Measurements from ENCODE around the gene RIT2.

Gene RIT2

GRCh38 chr18:42883169-42883568 lies 232.3 kb downstream of the RIT2 start:
- no peak overlapping the region for H2AFZ ChIP-seq (ENCODE audit: low read depth, low read length, severe bottlenecking)
- H3K9me3 ChIP-seq (ENCODE audit: insufficient read depth, low read length): 0 out of 2 replicates have a peak, but pooled peaks cover 4% of the 10 kb centered on the region
- 0 out of 2 replicates have a peak, but pooled peaks cover 4% of the 10 kb centered on the region for H3K9me2 ChIP-seq (replicated peaks; ENCODE audit: insufficient read depth, low read length)
- H3K27me3 ChIP-seq (ENCODE audit: low read length): no peaks in the 10 kb centered on the region
- H3K79me2 ChIP-seq (ENCODE audit: insufficient read depth, low read length): no peaks in the 10 kb centered on the region
- no peaks in the 10 kb centered on the region for H3F3A ChIP-seq (ENCODE audit: insufficient read depth)
- H3K27ac ChIP-seq (ENCODE audit: low read depth, low read length): no peak overlapping the region
- no peak overlapping the region for H3K4me2 ChIP-seq (ENCODE audit: low read depth, low read length, poor library complexity, severe bottlenecking)
- H3K9ac ChIP-seq (ENCODE audit: low read length): no peak overlapping the region
- no peaks in the 10 kb centered on the region for H4K20me1 ChIP-seq (ENCODE audit: low read depth, low read length)
- H3K36me3 ChIP-seq (ENCODE audit: low read length): no peaks in the 10 kb centered on the region
- no peak overlapping the region for H3K4me3 ChIP-seq (ENCODE audit: insufficient read depth, low read length, poor library complexity, severe bottlenecking)
- TF ChIP-seq EZH2phosphoT487 (conservative IDR thresholded peaks at IDR 0.05; ENCODE audit: low read length) (no peak), CTCF (IDR thresholded peaks at IDR 0.05; ENCODE audit: insufficient read depth, low read length, poor library complexity, severe bottlenecking) (no peak)

- H3K79me2 ChIP-seq (ENCODE audit: insufficient read depth, low read length): no peaks in the 10 kb centered on the region
- no peaks in the 10 kb centered on the region for H3K27me3 ChIP-seq (ENCODE audit: low read length)
- no peak overlapping the region for H3K4me2 ChIP-seq (ENCODE audit: low read depth, low read length, poor library complexity, severe bottlenecking)
- 0 out of 2 replicates have a peak, but pooled peaks cover 4% of the 10 kb centered on the region for H3K9me2 ChIP-seq (replicated peaks; ENCODE audit: insufficient read depth, low read length)
- H4K20me1 ChIP-seq (ENCODE audit: low read depth, low read length): no peaks in the 10 kb centered on the region
- no peak overlapping the region for H3K9ac ChIP-seq (ENCODE audit: low read length)
- 0 out of 2 replicates have a peak, but pooled peaks cover 4% of the 10 kb centered on the region for H3K9me3 ChIP-seq (ENCODE audit: insufficient read depth, low read length)
- H3F3A ChIP-seq (ENCODE audit: insufficient read depth): no peaks in the 10 kb centered on the region
- no peak overlapping the region for H3K4me3 ChIP-seq (ENCODE audit: insufficient read depth, low read length, poor library complexity, severe bottlenecking)
- H3K36me3 ChIP-seq (ENCODE audit: low read length): no peaks in the 10 kb centered on the region
- no peak overlapping the region for H3K27ac ChIP-seq (ENCODE audit: low read depth, low read length)
- H2AFZ ChIP-seq (ENCODE audit: low read depth, low read length, severe bottlenecking): no peak overlapping the region
- TF ChIP-seq EZH2phosphoT487 (conservative IDR thresholded peaks at IDR 0.05; ENCODE audit: low read length): no peak
Measured at GRCh38 chr18:42882122-42882521, 233.4 kb downstream of the RIT2 start.

GRCh38 chr18:42872838-42873237 lies 242.6 kb downstream of the RIT2 start:
- no peaks in the 10 kb centered on the region for H4K20me1 ChIP-seq (ENCODE audit: low read depth, low read length)
- H3F3A ChIP-seq (ENCODE audit: insufficient read depth): no peaks in the 10 kb centered on the region
- no peak for TF ChIP-seq EZH2phosphoT487 (conservative IDR thresholded peaks at IDR 0.05; ENCODE audit: low read length)
- no peak for TF ChIP-seq CTCF (IDR thresholded peaks at IDR 0.05; ENCODE audit: insufficient read depth, low read length, poor library complexity, severe bottlenecking)
- no peaks in the 10 kb centered on the region for H3K9me2 ChIP-seq (replicated peaks; ENCODE audit: insufficient read depth, low read length)
- H3K4me3 ChIP-seq (ENCODE audit: insufficient read depth, low read length, poor library complexity, severe bottlenecking): no peak overlapping the region
- no peak overlapping the region for H3K4me2 ChIP-seq (ENCODE audit: low read depth, low read length, poor library complexity, severe bottlenecking)
- H3K36me3 ChIP-seq (ENCODE audit: low read length): no peaks in the 10 kb centered on the region
- no peak overlapping the region for H3K9ac ChIP-seq (ENCODE audit: low read length)
- H3K27me3 ChIP-seq (ENCODE audit: low read length): no peaks in the 10 kb centered on the region
- H3K79me2 ChIP-seq (ENCODE audit: insufficient read depth, low read length): no peaks in the 10 kb centered on the region
- no peaks in the 10 kb centered on the region for H3K9me3 ChIP-seq (ENCODE audit: insufficient read depth, low read length)
- H2AFZ ChIP-seq (ENCODE audit: low read depth, low read length, severe bottlenecking): no peak overlapping the region
- H3K27ac ChIP-seq (ENCODE audit: low read depth, low read length): no peak overlapping the region

- Histone ChIP-seq H3K9me2 (replicated peaks; ENCODE audit: insufficient read depth, low read length) (no peaks in the 10 kb centered on the region), H3K27ac (ENCODE audit: low read depth, low read length) (no peak overlapping the region), H3K4me2 (ENCODE audit: low read depth, low read length, poor library complexity, severe bottlenecking) (no peak overlapping the region), H3K9me3 (ENCODE audit: insufficient read depth, low read length) (no peaks in the 10 kb centered on the region), H3F3A (ENCODE audit: insufficient read depth) (no peaks in the 10 kb centered on the region), H3K79me2 (ENCODE audit: insufficient read depth, low read length) (no peaks in the 10 kb centered on the region), H3K27me3 (ENCODE audit: low read length) (no peaks in the 10 kb centered on the region), H2AFZ (ENCODE audit: low read depth, low read length, severe bottlenecking) (no peak overlapping the region), H3K9ac (ENCODE audit: low read length) (no peak overlapping the region), H3K36me3 (ENCODE audit: low read length) (no peaks in the 10 kb centered on the region), H4K20me1 (ENCODE audit: low read depth, low read length) (no peaks in the 10 kb centered on the region), H3K4me3 (ENCODE audit: insufficient read depth, low read length, poor library complexity, severe bottlenecking) (no peak overlapping the region)
- TF ChIP-seq EZH2phosphoT487 (conservative IDR thresholded peaks at IDR 0.05; ENCODE audit: low read length) (no peak), CTCF (IDR thresholded peaks at IDR 0.05; ENCODE audit: insufficient read depth, low read length, poor library complexity, severe bottlenecking) (no peak)
Measured at GRCh38 chr18:42864876-42865275, 250.6 kb downstream of the RIT2 start.
